Activated CD8-positive, alpha-beta memory T cell treated with anti-CD3 and anti-CD28 coated beads, Interleukin-2, amount 50 U/mL, for 48 hours (primary cell): Measurements from ENCODE around the gene VPS13D.

ENCODE experiments used
- DNase-seq: peaks from one replicate; pipeline ENCODE4 v3.0.0-alpha.2; 2020

The VPS13D gene

DNA sequence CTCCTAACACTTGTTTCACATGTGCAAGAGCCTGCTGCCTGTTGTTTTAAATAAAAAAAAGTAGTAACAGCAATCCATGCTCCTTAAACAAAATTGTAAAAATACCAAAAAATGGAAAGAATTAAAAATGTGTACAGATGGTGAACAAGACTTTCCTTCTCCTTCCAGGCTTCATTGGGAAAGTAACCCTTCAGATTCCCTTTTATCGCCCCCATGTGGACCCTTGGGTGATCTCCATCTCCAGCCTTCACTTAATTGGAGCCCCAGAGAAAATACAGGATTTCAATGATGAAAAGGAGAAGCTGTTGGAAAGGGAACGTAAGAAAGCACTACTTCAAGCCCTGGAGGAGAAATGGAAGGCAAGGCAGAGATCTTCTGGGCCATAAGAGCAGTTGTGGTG lies 14.2 kb downstream of the VPS13D start:
- DNase-seq: no peak

- DNase-seq: no peak
These were observed 14.8 kb downstream of the VPS13D start for GRCh38 chr1:12244585-12244984.

DNA sequence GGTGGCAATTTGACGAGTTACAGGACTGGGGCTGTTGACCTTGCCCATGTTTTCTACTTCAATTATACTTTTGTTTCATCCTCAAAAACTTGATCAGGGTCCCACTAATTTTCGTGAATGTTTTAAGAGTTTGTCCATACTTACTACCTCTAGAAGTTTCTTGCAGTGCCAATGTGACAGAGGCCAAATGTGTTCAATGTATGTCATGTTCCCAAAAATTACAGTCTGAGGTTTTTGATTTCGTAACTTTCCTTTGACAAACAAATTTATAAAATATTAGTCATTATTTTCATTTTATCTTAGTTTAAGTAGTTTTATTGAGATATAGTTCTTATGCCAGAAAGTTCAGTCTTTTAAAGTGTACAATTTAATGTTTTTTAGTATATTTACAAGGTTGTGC lies 15.3 kb downstream of the VPS13D start:
- no peak for DNase-seq

DNA sequence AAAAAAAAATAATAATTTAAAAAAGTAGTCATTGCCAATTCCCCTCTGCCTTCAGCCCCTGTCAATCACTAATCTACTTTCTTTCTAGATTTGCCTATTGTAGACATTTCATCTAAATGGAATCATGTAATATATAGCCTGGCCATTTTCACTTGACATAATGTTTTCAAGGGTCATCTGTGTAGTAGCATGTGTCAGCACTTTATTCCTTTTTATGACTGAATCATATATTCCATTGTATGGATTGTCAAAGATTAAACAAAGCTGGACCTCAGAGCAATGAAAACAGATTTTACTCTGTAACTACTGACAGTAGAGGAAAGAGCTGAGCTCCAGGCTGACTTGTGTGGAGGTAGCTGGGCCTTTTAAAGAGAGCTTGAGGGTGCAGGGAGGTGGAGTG lies 15.9 kb downstream of the VPS13D start:
- DNase-seq: no peak

DNA sequence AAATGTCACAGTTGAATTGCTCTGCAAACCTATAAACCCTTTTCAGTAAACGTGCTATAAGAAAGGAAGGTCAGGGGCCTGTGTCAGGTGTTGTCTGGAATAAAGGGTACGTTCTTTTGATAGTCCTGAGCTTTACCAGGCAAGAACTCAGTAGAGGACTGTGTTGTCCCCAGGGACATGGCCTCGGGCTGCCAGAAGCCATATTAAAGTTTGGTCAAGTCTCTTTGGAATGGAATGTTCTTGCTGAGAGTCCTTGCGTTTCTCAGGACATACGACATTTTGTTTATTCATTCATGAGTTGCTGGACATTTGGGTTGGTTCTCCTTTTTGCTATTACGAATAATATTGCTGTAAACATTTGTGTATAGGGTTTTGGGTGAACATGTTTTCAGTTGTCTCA lies 16.8 kb downstream of the VPS13D start:
- DNase-seq: no peak

DNA sequence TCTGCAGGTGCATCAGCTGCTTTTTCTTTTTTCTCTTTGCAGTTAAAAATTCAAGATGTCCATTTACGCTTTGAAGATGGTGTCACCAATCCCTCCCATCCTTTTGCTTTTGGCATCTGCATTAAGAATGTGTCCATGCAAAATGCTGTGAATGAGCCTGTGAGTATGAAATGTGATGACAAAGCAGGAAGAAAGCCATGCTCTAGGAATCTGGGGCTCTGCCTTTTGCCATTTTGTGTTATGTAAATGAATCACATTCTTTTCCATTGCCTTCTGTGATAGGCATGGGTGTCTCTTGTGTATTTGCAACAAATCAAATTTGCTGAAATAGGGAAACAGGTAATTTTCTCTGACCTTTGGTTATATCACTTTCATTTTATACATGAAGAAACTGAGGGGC lies 19.4 kb downstream of the VPS13D start:
- no peak for DNase-seq

DNA sequence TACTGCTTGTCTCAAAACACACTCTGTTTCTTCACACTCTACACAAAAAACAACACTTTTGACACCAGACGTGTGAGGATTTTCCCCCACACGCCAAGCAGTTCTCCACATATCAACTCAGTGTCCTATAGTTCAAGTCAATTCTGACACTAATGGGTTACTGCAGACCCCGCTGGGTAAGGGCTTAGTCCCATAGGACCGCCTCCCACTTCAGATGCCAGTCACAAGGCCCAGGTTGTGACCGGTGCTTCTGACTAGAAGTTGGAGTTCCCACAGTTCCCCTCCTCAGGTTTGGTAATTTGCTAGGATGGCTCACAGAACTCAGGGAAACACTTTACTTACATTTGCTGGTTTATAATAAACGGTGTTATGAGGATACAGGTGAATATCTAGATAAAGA lies 19.9 kb downstream of the VPS13D start:
- no peak for DNase-seq

DNA sequence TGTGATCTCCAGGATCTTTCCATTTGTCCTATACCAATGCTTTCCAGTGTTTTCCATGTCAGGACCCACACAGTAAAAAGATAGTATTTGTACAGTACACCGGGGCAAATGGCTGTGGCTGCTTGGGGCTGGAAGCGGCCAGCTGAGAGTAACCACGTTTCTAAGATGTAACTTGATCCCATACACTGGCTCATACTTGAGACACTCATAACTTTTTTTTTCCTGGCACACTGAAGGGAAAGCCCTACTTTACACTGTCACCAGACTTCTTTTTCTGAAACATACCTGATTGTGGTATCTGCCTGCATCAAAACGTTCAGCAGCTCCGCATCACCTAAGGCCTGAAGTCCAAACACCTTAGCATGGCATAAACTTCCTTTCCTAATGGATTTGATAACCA lies 21.6 kb downstream of the VPS13D start:
- no peak for DNase-seq

DNA sequence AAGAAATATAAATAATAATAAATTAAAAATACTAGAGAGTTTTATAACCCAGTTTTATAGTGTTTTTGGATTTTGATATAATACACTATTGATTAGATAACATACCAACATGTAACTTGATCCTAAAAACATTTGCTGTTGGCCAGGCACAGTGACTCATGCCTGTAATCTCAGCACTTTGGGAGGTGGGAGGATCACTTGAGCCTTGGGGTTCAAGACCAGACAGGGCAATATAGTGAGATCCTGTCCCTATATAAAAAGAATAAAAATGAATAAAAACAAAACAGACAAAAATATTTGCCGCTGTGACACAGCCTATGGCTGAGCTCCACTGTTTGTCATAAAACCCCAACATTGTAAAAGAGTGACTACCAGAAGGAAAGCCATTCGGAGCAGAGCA lies 26.1 kb downstream of the VPS13D start:
- DNase-seq: no peak

DNA sequence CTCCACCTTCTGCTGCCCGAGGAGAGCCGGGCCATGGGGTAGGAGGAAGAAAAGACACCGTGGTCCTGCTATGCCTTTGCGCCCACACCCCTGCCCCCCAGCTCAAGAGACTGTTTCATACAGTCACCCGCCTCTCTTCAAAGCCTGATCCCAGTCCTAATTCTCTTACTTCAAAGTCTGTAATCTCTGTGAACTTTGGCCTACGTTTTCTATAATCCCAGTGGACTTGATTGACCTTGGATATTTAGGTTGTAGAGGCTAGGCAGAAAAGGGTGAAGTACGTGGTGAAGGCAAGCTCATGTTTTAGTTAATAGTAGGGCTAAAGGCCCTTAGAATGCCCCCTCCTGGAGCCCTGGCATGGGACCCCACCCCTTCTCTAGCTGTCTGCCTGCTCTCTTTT lies 28.4 kb downstream of the VPS13D start:
- DNase-seq: no peak

DNA sequence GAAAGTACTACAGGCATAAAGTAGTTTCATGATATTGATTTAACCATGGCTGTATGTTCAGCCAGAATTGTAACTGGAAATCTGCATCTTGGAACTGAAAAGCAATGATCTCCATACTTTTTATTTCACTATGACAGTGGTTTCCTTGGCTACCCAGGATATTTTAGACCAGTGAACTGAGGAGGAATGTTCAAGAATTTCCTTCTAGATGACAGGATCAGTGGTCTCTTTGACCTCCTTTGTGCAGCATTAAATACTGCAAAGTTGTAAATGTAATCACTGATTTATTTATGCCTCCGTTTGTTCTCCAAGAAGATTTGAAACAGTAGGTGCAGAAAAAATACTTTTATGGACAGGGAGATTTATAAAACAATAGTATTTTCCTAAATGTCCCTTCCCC lies 39.5 kb downstream of the VPS13D start:
- DNase-seq: no peak

DNA sequence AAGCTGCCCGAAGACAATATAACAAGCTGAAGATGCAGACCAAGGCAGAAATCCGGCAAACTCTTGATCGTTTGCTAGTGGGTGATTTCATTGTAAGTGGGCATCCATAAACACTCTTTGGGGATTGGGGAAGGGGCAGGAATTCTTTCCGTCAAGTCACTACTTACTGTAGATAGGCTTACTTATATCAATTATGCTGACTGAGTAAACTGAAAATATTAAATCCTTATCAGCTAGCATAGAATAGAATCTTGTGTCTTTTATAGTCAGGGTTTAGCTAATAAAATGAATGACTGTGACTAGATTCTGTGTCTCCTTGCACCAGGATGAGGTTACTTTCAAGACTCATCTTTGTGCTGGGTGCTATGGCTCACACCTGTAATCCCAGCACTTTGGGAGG lies 41.2 kb downstream of the VPS13D start:
- no peak for DNase-seq

DNA sequence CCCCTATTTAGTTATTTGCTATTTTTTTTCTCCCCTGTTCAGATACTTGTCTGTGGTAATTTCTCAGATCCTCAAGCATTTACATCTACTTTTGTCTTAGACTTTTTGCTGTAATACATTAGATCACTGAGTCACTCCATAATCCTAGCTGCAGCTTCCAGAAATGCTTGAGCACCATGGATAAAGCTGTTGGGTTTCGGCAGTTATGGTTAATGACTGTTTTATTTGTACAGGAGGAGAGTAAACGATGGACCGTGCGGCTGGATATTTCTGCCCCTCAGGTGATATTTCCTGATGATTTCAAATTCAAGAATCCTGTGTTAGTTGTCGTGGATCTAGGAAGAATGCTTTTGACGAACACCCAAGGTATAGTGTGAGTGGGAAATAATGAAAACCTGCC lies 42.9 kb downstream of the VPS13D start:
- DNase-seq: no peak

GRCh38 chr1:12275370-12275769 lies 45.5 kb downstream of the VPS13D start:
- peak; percentile 75 for DNase-seq

- no peak for DNase-seq
These were observed 46.4 kb downstream of the VPS13D start for GRCh38 chr1:12276225-12276624.

DNA sequence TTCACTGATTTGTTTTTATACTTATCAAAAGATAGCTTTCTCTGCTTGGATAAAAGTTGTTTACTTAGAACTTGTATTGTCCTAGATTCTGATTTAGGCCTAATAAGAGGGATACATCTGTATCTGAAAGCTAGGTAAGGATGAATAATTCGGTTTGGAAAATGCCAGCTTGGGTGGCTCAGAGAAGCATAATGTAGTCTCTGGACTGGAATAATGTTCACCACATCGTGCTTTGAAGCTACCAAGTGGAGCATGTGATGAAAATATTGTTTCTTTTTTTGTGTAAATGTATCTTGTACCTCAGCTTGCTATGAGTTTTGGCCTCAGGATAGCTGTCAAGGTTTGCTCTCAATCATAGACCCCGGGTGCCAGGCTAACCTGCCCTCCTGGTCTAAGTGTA lies 49.2 kb downstream of the VPS13D start:
- no peak for DNase-seq

DNA sequence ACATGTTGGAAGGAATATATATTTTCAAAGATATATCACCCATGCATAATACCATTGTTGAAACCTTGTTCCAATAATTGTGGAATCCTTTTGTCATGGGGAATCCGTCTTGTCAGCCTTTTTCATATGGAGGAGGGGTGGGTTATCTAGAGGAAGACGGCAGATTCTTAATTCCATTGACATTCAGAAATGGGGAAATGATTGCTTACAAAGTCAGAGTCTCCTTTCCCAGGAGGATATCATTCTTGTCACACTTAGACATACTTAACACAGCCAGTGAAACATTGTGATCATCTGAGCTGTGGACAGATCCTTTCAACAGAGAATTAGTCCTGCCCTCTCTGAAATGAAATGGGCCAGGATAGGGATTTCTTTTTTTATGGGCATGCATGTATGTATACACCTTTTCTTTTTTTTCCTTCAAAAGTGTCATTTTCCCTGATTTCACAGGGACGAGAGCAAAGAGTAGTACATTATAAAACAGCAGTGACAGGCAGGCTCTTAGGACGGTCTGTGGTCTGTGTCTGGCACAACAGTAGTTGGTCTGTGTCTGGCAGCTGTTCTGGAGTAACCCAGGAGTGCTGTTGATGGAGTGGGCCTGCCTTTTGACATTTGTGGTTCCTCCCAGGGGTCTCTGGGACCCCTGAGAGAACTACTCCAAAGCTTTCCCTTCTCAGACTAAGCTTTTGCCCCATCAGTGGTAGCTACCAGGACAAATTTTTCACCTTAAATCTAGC lies 50.1 kb downstream of the VPS13D start:
- no peak for DNase-seq

GRCh38 chr1:12282142-12282541 lies 52.3 kb downstream of the VPS13D start:
- DNase-seq: no peak

GRCh38 chr1:12284486-12284885 lies 54.7 kb downstream of the VPS13D start:
- DNase-seq: no peak

DNA sequence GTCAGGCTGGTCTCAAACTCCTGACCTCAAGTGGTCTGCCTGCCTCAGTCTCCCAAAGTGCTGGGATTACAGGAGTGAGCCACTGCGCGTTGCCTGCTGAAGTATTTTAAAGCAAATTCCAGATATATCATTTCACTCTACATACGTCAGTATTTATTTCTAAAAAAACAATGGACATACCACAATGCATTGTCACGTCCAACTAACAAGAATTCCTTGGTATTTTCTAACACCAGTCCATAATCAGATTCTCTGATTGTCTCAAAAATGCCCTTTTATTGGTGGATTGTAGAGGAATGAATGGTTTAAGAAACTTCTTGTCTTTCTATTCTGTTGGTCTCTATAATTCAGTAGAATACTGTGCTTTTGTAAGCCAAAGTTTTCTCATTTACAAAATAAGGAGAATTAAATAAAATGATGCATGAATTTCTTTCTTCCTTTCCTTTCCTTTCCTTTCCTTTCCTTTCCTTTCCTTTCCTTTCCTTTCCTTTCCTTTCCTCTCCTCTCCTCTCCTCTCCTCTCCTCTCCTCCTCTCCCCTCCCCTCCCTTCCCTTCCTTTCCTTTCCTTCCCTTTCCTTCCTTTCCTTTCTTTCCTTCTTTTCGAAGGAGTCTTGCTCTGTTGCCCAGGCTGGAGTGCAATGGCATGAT lies 55.8 kb downstream of the VPS13D start:
- no peak for DNase-seq

- DNase-seq: no peak
These were observed 58.0 kb downstream of the VPS13D start for GRCh38 chr1:12287869-12288268.

GRCh38 chr1:12290828-12291227 lies 61.0 kb downstream of the VPS13D start:
- DNase-seq: no peak

DNA sequence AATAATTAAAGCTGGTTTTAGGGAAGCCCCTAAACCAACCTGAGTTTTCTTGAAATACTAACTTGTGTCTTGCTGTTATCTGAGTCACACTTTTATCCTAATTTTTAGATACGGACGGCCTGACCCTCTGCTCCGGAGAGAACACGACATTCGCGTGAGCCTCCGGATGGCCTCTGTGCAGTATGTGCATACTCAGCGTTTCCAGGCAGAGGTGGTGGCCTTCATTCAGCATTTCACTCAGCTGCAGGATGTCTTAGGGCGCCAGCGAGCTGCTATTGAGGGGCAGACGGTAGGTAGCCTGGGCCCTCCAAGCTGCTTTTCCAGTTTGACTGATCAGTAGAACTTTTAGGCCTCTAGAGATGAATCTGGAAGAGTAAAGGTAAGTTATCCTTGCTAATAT lies 63.6 kb downstream of the VPS13D start:
- no peak for DNase-seq

- no peak for DNase-seq
These were observed 64.2 kb downstream of the VPS13D start for GRCh38 chr1:12294076-12294475.

DNA sequence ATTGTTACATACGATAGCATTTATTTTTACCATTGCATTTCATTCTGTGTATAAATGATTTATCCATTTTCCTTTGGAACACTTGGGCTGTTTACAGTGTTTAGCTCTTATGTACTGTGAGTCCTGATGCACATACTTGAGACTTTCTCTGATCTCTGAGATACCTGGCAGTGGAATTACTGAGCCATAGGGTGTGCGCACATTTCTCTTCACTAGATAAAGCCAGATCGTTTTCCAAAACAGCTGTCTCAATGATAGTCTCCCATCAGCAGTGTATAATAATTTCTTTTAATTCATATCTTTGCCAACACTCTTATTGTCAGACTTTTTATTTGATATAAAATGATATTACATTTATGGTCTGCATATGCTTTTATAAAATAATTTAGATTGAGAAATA lies 66.2 kb downstream of the VPS13D start:
- no peak for DNase-seq
